ENCODE measurements around the gene KCNH4.
A peak's percentile ranks its signal among the peaks of the same experiment; 100 is the strongest.

- TF ChIP-seq CTCF (IDR thresholded peaks at IDR 0.05) (peak; percentile 81 to 94 (median 87)), POLR2AphosphoS5 (IDR thresholded peaks at IDR 0.05) (peak; percentile 59)
Observed at GRCh38 chr17:42116705-42117396, 64.1 kb downstream of the KCNH4 start.
